AG09309 (cell line): ENCODE data around the gene PITPNB.

ENCODE experiments used
- DNase-seq: peaks from one replicate; pipeline ENCODE4 v3.0.0-alpha.2; 2010; ENCODE audit warnings: low read depth
- H3K4me3 ChIP-seq: 2 replicates; pipeline ENCODE4 v1.5.1; 2011; ENCODE audit warnings: mild to moderate bottlenecking, low read depth, low read length, moderate library complexity; ENCODE audit not compliant: control insufficient read depth
- CTCF ChIP-seq: IDR thresholded peaks from 2 replicates; pipeline ENCODE4 v1.5.1; 2011; ENCODE audit warnings: mild to moderate bottlenecking, low read depth, low read length, inconsistent platforms; ENCODE audit not compliant: insufficient read depth, control insufficient read depth; ENCODE audit errors: missing control alignments

PITPNB gene

GRCh38 chr22:27919222-27919941, at the start of gene PITPNB:
TSS of gene PITPNB (minus strand) at chr22:27919256. CDS start at chr22:27919191, 65 bp downstream.
- DNase-seq = peak; percentile 89

GRCh38 chr22:27966168-27967064, 47.4 kb upstream of the PITPNB start:
- no peak overlapping the region for H3K4me3 ChIP-seq
- no peak for TF ChIP-seq CTCF
- DNase-seq = no peak

More at GRCh38 chr22:27919222-27919941, at the start of gene PITPNB:
- H3K4me3 ChIP-seq = peak within 1 kb of the TSS; percentile 97
- TF ChIP-seq CTCF = no peak

- H3K4me3 ChIP-seq = no peak overlapping the region
- no peak for TF ChIP-seq CTCF
- no peak for DNase-seq
These were observed 43.4 kb upstream of the PITPNB start for GRCh38 chr22:27962268-27963044.

- H3K4me3 ChIP-seq = no peak overlapping the region
- DNase-seq = no peak
- TF ChIP-seq CTCF = no peak
These were observed 42.6 kb upstream of the PITPNB start for GRCh38 chr22:27961680-27962079.

GRCh38 chr22:27961182-27961581, 42.1 kb upstream of the PITPNB start:
- no peak for DNase-seq
- TF ChIP-seq CTCF = no peak
- H3K4me3 ChIP-seq = no peak overlapping the region
